G401.6 (cell line): ENCODE results near the gene XPO1.

ENCODE experiments used
- FAIRE-seq: peaks from 2 replicates; lab custom pipeline; 2012; peaks lifted over from hg19 to GRCh38; lab: Jason Lieb, UNC

The XPO1 gene

GRCh38 chr2:61433606-61434005 is 104.5 kb downstream of the XPO1 start:
- no peak for FAIRE-seq

DNA sequence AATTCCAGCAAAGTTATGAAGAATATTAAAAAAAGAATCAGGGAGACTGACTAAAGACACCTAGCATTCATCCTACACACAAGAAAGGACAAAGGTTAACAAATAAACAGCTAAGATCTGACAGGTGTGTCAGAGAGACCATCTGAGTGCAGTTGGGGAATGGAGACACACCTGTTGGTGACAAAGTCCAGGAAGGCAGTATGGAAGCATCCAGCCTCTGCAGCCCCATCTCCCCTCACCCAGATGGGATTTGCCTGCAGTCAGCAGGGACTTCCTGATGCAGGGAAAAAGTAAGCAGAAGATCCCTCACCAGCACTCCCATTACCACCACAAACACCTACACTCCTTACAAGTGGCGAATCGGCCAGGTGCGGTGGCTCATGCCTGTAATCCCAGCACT is 105.2 kb downstream of the XPO1 start:
- no peak for FAIRE-seq

DNA sequence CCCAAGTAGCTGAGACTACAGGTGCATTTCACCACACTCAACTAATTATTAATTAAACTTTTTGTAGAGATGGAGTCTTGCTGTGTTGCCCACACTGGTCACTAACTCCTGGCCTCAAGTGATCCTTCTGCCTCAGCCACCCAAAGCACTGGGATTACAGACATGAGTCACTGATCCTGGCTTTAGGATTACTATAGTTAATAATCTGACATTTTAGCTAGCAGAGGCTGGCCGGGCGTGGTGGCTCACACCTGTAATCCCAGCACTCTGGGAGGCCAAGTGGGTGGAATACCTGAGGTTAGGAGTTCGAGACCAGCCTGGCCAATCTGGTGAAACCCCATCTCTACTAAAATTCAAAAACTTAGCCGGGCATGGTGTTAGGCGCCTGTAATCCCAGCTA is 106.8 kb downstream of the XPO1 start:
- FAIRE-seq: no peak
